Transverse colon (tissue), 4 donors: ENCODE measurements around the gene PAQR6. TPM values are rescaled to one million over a fixed set of nuclear protein-coding genes. Genes with fewer than 3 reads are reported as not detected.
A peak's percentile ranks its signal among the peaks of the same experiment; 100 is the strongest.

ENCODE experiments used
- DNase-seq: peaks from one replicate; pipeline ENCODE4 v3.0.0-alpha.2; 2019
- H3K27ac ChIP-seq, 4 donors: fragments of 200-600 bp; sonication (generic); 2 replicates each; pipeline ENCODE4 v1.5.1; 2016 to 2018; ENCODE audit warnings: inconsistent platforms in 4 of 4
- H3K27me3 ChIP-seq: fragments of 200-600 bp; sonication (generic); 2 replicates; pipeline ENCODE4 v1.5.1; 2017; ENCODE audit warnings: inconsistent platforms
- H3K36me3 ChIP-seq, 4 donors: fragments of 200-600 bp; sonication (generic); 2 replicates each; pipeline ENCODE4 v1.5.1; 2017 to 2019; ENCODE audit warnings: inconsistent platforms in 4 of 4
- H3K4me1 ChIP-seq, 4 donors: fragments of 200-600 bp; sonication (generic); 2 replicates each; pipeline ENCODE4 v1.5.1; 2017 to 2020; ENCODE audit warnings: inconsistent platforms in 4 of 4
- H3K4me3 ChIP-seq, 4 donors: fragments of 200-600 bp; sonication (generic); 1 replicate in 1 of 4; 2 replicates in 3 of 4; pipeline versions ENCODE4 v1.5.1 to v1.6.1; 2017 to 2019; ENCODE audit warnings: inconsistent platforms in 4 of 4
- H3K9me3 ChIP-seq, 2 donors: fragments of 200-600 bp; sonication (generic); 2 replicates each; pipeline ENCODE4 v1.5.1; 2017 to 2019; ENCODE audit warnings: inconsistent platforms in 2 of 2
- CTCF ChIP-seq, 5 experiments: fragments of 200-600 bp in 3 of 5; fragments of 450-650 bp in 2 of 5; sonication (generic) in 3 of 5; IDR thresholded peaks; 1 replicate in 2 of 5; 2 replicates in 3 of 5; pipeline ENCODE4 v1.5.1; 2016 to 2017; ENCODE audit warnings: antibody characterized with exemption in 5 of 5, inconsistent platforms in 3 of 5, mild to moderate bottlenecking in 2 of 5, moderate library complexity in 1 of 5
- EP300 ChIP-seq: sonication (generic); formaldehyde crosslinking; IDR thresholded peaks from one replicate; pipeline ENCODE4 v1.6.1; 2017; ENCODE audit warnings: antibody characterized with exemption, low read depth
- POLR2A ChIP-seq: fragments of 450-650 bp; IDR thresholded peaks from one replicate; pipeline ENCODE4 v1.6.1; 2016; ENCODE audit warnings: antibody characterized with exemption, mild to moderate bottlenecking, moderate library complexity
- POLR2AphosphoS5 ChIP-seq, 3 donors: sonication (generic); formaldehyde crosslinking; IDR thresholded peaks; one replicate each; pipeline ENCODE4 v1.6.1; 2016; ENCODE audit warnings: antibody characterized with exemption in 3 of 3
- WGBS, 2 donors: methylation state at CpG; one replicate each; pipeline ENCODE4 v1.1.5; 2018; ENCODE audit warnings: low coverage in 1 of 2; 5-methylcytosine and 5-hydroxymethylcytosine counted together
- in situ Hi-C, 4 donors: fragments of 200-750 bp; cut with MboI; loops; one replicate each; pipeline versions ENCODE4 v1.15.0 to v1.15.1; 2017; ENCODE audit warnings: low sequenced_read_pairs in 3 of 4, low pct_ligation_motif_present in 1 of 4, low pct_unique_long_range_greater_than_20kb in 1 of 4
- intact Hi-C: fragments of 100-400 bp; cut with DNase I; formaldehyde crosslinking; loops from one replicate; pipeline ENCODE4 v1.15.1; 2023; ENCODE audit warnings: low total_unique reads
- total RNA-seq, 4 donors: library from RNA; depleted of rRNA; stranded (reverse); fragments of >200 nt; gene quantifications; one replicate each; pipeline ENCODE4 v1.1.0, GENCODE V29; 2016

Gene PAQR6
- total RNA-seq, 4 donors from 2014 or later, result 1.7 to 3.1 TPM; not detected in 2

GRCh38 chr1:156196445-156196844 is 51.4 kb downstream of the PAQR6 start:
- DNase-seq, result no peak
- Histone ChIP-seq H3K4me1 (peaks cover 4 to 31% (median 12%) of the 10 kb centered on the region in 4 donors), H3K9me3 (no peaks in the 10 kb centered on the region), H3K27me3 (no peaks in the 10 kb centered on the region), H3K4me3 (no peak overlapping the region), H3K36me3 (peaks cover 0 to 3% (median under 1%) of the 10 kb centered on the region in 4 donors), H3K27ac (no peak overlapping the region)
- 78% methylated on average over 2 of the region's 2 CpGs; no CpG with 5 or more reads in 1 of the 2 donors for WGBS, 2 donors
- TF ChIP-seq POLR2A, result no peak
- no peak for TF ChIP-seq CTCF (IDR thresholded peaks at IDR 0.05)
- TF ChIP-seq POLR2AphosphoS5 (IDR thresholded peaks at IDR 0.05), result no peak
- no peak for TF ChIP-seq EP300
- intact Hi-C loops, result no loop called here
- in situ Hi-C loops, result no loop called here

- Histone ChIP-seq H3K4me3 (no peak overlapping the region), H3K27ac (no peak overlapping the region), H3K9me3 (no peaks in the 10 kb centered on the region), H3K36me3 (peaks cover 0 to 3% (median 0%) of the 10 kb centered on the region in 4 donors), H3K27me3 (no peaks in the 10 kb centered on the region), H3K4me1 (peaks cover 4 to 31% (median 12%) of the 10 kb centered on the region in 4 donors)
- TF ChIP-seq EP300 (no peak), POLR2AphosphoS5 (IDR thresholded peaks at IDR 0.05) (no peak), POLR2A (no peak), CTCF (IDR thresholded peaks at IDR 0.05) (no peak)
- WGBS, 2 donors, result 70 to 73% methylated on average over 2 to 4 of the region's 4 CpGs
- DNase-seq, result no peak
- in situ Hi-C loops (no loop called here), intact Hi-C loops (no loop called here)
These were observed 52.0 kb downstream of the PAQR6 start for GRCh38 chr1:156195853-156196252.

GRCh38 chr1:156194300-156194652 is 53.6 kb downstream of the PAQR6 start:
- Histone ChIP-seq H3K4me3 (peak overlapping the region; percentile 58 to 95 (median 87)), H3K36me3 (no peaks in the 10 kb centered on the region), H3K27me3 (no peaks in the 10 kb centered on the region), H3K27ac (peak overlapping the region; percentile 82 to 91 (median 85)), H3K4me1 (peaks cover 4 to 31% (median 12%) of the 10 kb centered on the region in 4 donors), H3K9me3 (no peaks in the 10 kb centered on the region)
- intact Hi-C loops (no loop called here), in situ Hi-C loops (no loop called here)
- no peak for DNase-seq
- 10% methylated on average over 14 of the region's 14 CpGs; no CpG with 5 or more reads in 1 of the 2 donors for WGBS, 2 donors
- TF ChIP-seq EP300 (no peak), POLR2AphosphoS5 (IDR thresholded peaks at IDR 0.05) (no peak), CTCF (IDR thresholded peaks at IDR 0.05) (no peak)

- intact Hi-C loops, result no loop called here
- peaks cover 4 to 31% (median 12%) of the 10 kb centered on the region in 4 donors for H3K4me1 ChIP-seq
- peak; percentile 97 for DNase-seq
- in situ Hi-C loops, result no loop called here
- H3K9me3 ChIP-seq, result no peaks in the 10 kb centered on the region
- peak within 1 kb of the TSS; percentile 58 to 95 (median 87) for H3K4me3 ChIP-seq
- peak within 1 kb of the TSS; percentile 82 to 91 (median 86) for H3K27ac ChIP-seq
- TF ChIP-seq EP300 (peak; percentile 44), POLR2A (peak; percentile 76), POLR2AphosphoS5 (IDR thresholded peaks at IDR 0.05) (peak; percentile 56 to 83 (median 70)), CTCF (IDR thresholded peaks at IDR 0.05) (peak; percentile 37 to 75 (median 66))
- 5 to 15% methylated on average over 13 to 59 of the region's 59 CpGs for WGBS, 2 donors
- H3K27me3 ChIP-seq, result no peaks in the 10 kb centered on the region
- H3K36me3 ChIP-seq, result no peaks in the 10 kb centered on the region
These were observed 54.2 kb downstream of the PAQR6 start, which contains the start of gene SLC25A44 for GRCh38 chr1:156193488-156194299. SLC25A44 (plus strand) TSS chr1:156194104; CDS start chr1:156199848, 5,744 bp downstream.

Other genes starting within 250 kb of the PAQR6 start
- gene SSR2, start 227.1 kb downstream of the PAQR6 start, total RNA-seq, result 100 to 1,000 TPM in 2 of 4 donors, 10 to 100 TPM in 2; 51.2 to 275 (median 168) TPM
- gene UBQLN4, start 194.3 kb downstream of the PAQR6 start, total RNA-seq, result 10 to 100 TPM in 3 of 4 donors, 1 to 10 TPM in 1; 7.9 to 21.3 (median 16.1) TPM
- 10 to 100 TPM; 20.9 to 70.9 (median 47.5) TPM for gene LAMTOR2, start 193.3 kb downstream of the PAQR6 start, total RNA-seq
- gene RAB25, start 186.9 kb downstream of the PAQR6 start, total RNA-seq, result 100 to 1,000 TPM; 140 to 213 (median 174) TPM
- under 1 TPM in 3 of 4 donors, not detected in 1; 0.14 to 0.60 (median 0.48) TPM for gene MEX3A, start 165.6 kb downstream of the PAQR6 start, total RNA-seq
- gene LMNA, start 133.3 kb downstream of the PAQR6 start, total RNA-seq, result 100 to 1,000 TPM; 300 to 999 (median 324) TPM
- gene SEMA4A, start 94.5 kb downstream of the PAQR6 start, total RNA-seq, result 1 to 10 TPM in 3 of 4 donors, not detected in 1; 2.6 to 6.0 (median 4.8) TPM
- gene SLC25A44, start 54.0 kb downstream of the PAQR6 start, total RNA-seq, result 10 to 100 TPM in 3 of 4 donors, 1 to 10 TPM in 1; 9.6 to 19.9 (median 18.9) TPM
- gene PMF1, start 35.0 kb downstream of the PAQR6 start, total RNA-seq, result 10 to 100 TPM; 29.9 to 67.3 (median 52.3) TPM
- gene BGLAP, start 5.9 kb downstream of the PAQR6 start, total RNA-seq, result 1 to 10 TPM in 2 of 4 donors, not detected in 2; 1.6 to 2.1 TPM
- gene SMG5, start 34.8 kb upstream of the PAQR6 start, total RNA-seq, result 100 to 1,000 TPM in 2 of 4 donors, 10 to 100 TPM in 2; 72.1 to 134 (median 102) TPM
- 10 to 100 TPM in 1 of 4 donors, 1 to 10 TPM in 3; 2.0 to 13.1 (median 3.9) TPM for gene TMEM79, start 36.3 kb upstream of the PAQR6 start, total RNA-seq
- 10 to 100 TPM in 3 of 4 donors, 1 to 10 TPM in 1; 4.0 to 65.9 (median 38.2) TPM for gene GLMP, start 47.6 kb upstream of the PAQR6 start, total RNA-seq
- gene VHLL, start 51.3 kb upstream of the PAQR6 start, total RNA-seq, result not detected
- gene CCT3, start 90.2 kb upstream of the PAQR6 start, total RNA-seq, result 100 to 1,000 TPM in 2 of 4 donors, 10 to 100 TPM in 2; 55.1 to 145 (median 90.7) TPM
- not detected for gene TSACC, start 90.5 kb upstream of the PAQR6 start, total RNA-seq
- gene RHBG, start 121.2 kb upstream of the PAQR6 start, total RNA-seq, result not detected